Astrocyte (in vitro differentiated cells and primary cell): Measurements from ENCODE around the gene MYO15B. TPM values are rescaled to one million over a fixed set of nuclear protein-coding genes. Genes with fewer than 3 reads are reported as not detected.

Source experiments
- DNase-seq: peaks from one replicate; pipeline ENCODE4 v3.0.0-alpha.2; 2010; ENCODE audit warnings: low read depth
- FAIRE-seq: peaks from 2 replicates; lab custom pipeline; 2011; peaks lifted over from hg19 to GRCh38; lab: Jason Lieb, UNC
- H2AFZ ChIP-seq: 2 replicates; pipeline ENCODE4 v1.6.0; 2012; ENCODE audit warnings: low read depth, low read length, inconsistent platforms
- H3K27ac ChIP-seq: 2 replicates; pipeline ENCODE4 v1.5.1; 2011; ENCODE audit warnings: low read depth, low read length, inconsistent platforms
- H3K27me3 ChIP-seq: 2 replicates; pipeline ENCODE4 v1.6.0; 2011; ENCODE audit warnings: low read length, inconsistent platforms; ENCODE audit not compliant: insufficient read depth
- H3K36me3 ChIP-seq: 2 replicates; pipeline ENCODE4 v1.5.1; 2011; ENCODE audit warnings: low read length, inconsistent platforms; ENCODE audit not compliant: insufficient read depth
- H3K4me1 ChIP-seq: 2 replicates; pipeline ENCODE4 v1.5.1; 2011; ENCODE audit warnings: low read length, inconsistent platforms; ENCODE audit not compliant: insufficient read depth
- H3K4me2 ChIP-seq: 2 replicates; pipeline ENCODE4 v1.6.0; 2012; ENCODE audit warnings: low read length, inconsistent platforms
- H3K4me3 ChIP-seq: 2 replicates; pipeline ENCODE4 v1.5.1; 2011; ENCODE audit warnings: low read depth, mild to moderate bottlenecking, low read length, inconsistent platforms; ENCODE audit not compliant: insufficient read depth
- H3K79me2 ChIP-seq: 2 replicates; pipeline ENCODE4 v1.6.0; 2012; ENCODE audit warnings: mild to moderate bottlenecking, low read length, inconsistent platforms; ENCODE audit not compliant: insufficient read depth
- H3K9ac ChIP-seq: 2 replicates; pipeline ENCODE4 v1.6.0; 2012; ENCODE audit warnings: mild to moderate bottlenecking, low read length, inconsistent platforms
- H3K9me3 ChIP-seq: 2 replicates; pipeline ENCODE4 v1.5.1; 2012; ENCODE audit warnings: low read depth, mild to moderate bottlenecking, low read length, inconsistent platforms; ENCODE audit not compliant: insufficient read depth
- H4K20me1 ChIP-seq: 2 replicates; pipeline ENCODE4 v1.6.0; 2012; ENCODE audit warnings: low read length, inconsistent platforms; ENCODE audit not compliant: insufficient read depth
- H3K27ac Mint-ChIP-seq: one replicate; pipeline ENCODE4 v1.8.0; 2021; ENCODE audit warnings: mild to moderate bottlenecking, mixed read lengths; ENCODE audit not compliant: unreplicated experiment
- H3K27me3 Mint-ChIP-seq: one replicate; pipeline ENCODE4 v1.8.0; 2021; ENCODE audit warnings: low read depth, mixed read lengths; ENCODE audit not compliant: unreplicated experiment
- H3K36me3 Mint-ChIP-seq: one replicate; pipeline ENCODE4 v1.8.0; 2021; ENCODE audit warnings: low read depth, mixed read lengths; ENCODE audit not compliant: unreplicated experiment
- H3K4me1 Mint-ChIP-seq: one replicate; pipeline ENCODE4 v1.8.0; 2021; ENCODE audit warnings: low read depth, mixed read lengths; ENCODE audit not compliant: unreplicated experiment
- H3K4me3 Mint-ChIP-seq: one replicate; pipeline ENCODE4 v1.8.0; 2021; ENCODE audit warnings: mild to moderate bottlenecking, moderate library complexity, mixed read lengths; ENCODE audit not compliant: unreplicated experiment
- H3K9me3 Mint-ChIP-seq: one replicate; pipeline ENCODE4 v1.8.0; 2021; ENCODE audit warnings: mild to moderate bottlenecking, mixed read lengths; ENCODE audit not compliant: unreplicated experiment
- EZH2 ChIP-seq: IDR thresholded peaks from 2 replicates; pipeline ENCODE4 v1.6.1; 2012; ENCODE audit warnings: mild to moderate bottlenecking, low read length, inconsistent platforms; ENCODE audit not compliant: insufficient read depth
- total RNA-seq: library from RNA; stranded (reverse); gene quantifications from 2 replicates; pipeline ENCODE4 v1.2.1, GENCODE V29; 2021
- TF ChIP-seq, protein P1 (sequence below): IDR thresholded peaks from 2 replicates; pipeline ENCODE4 v1.5.1; 2011; ENCODE audit warnings: low read depth, mild to moderate bottlenecking, inconsistent platforms, low read length, moderate library complexity; ENCODE audit not compliant: insufficient read depth

MYO15B gene
- total RNA-seq, 1 donor from 2014 or later: 3.5 TPM

DNA sequence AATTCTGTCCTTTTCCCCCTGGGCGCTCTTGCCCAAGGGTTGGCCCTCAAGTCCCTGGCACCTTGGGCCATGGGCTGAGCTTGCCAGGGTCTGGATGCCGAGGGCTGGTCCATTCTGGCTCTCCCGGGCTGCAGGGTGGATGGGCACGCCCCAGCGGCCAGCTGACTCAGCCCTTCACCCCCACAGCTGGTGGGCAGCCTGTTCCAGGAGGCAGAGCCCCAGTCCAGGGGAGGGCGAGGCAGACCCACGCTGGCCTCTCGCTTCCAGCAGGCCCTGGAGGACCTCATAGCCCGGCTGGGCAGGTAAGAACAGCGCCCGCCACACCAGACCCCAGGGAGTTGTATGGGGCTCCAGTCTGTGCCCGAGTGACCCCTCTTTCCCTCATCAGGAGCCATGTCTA lies 15.0 kb downstream of the MYO15B start:
- no peak overlapping the region for H2AFZ ChIP-seq
- no peak for DNase-seq
- H3K4me1 Mint-ChIP-seq: no peaks in the 10 kb centered on the region

DNA sequence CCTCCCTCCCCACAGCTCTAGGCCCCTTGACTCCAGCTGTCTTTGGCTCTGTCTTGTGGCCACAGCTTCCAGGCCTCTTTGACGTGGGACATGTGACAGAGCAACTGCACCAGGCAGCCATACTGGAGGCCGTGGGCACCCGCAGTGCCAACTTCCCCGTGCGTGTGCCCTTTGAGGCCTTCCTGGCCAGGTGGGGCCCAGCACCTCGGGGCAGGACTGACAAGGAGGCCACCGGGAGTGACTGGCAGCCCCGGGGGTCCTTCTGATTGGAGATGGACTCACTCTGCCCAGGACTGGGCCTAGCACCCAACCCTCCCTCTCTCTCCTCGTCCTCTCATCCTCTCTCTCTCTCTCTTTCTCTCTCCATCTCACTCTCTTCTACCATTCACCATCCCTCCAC lies 15.5 kb downstream of the MYO15B start:
- H3K27ac ChIP-seq: no peak overlapping the region
- DNase-seq: no peak
- H3K36me3 ChIP-seq: no peaks in the 10 kb centered on the region
- H3K4me3 ChIP-seq: no peak overlapping the region
- H3K27me3 ChIP-seq: peaks cover 2% of the 10 kb centered on the region
- no peaks in the 10 kb centered on the region for H3K4me1 Mint-ChIP-seq
- no peaks in the 10 kb centered on the region for H3K9me3 ChIP-seq
- no peak overlapping the region for H3K4me2 ChIP-seq
- H3K36me3 Mint-ChIP-seq: no peaks in the 10 kb centered on the region
- no peak for TF ChIP-seq EZH2
- TF ChIP-seq, protein P1, sequence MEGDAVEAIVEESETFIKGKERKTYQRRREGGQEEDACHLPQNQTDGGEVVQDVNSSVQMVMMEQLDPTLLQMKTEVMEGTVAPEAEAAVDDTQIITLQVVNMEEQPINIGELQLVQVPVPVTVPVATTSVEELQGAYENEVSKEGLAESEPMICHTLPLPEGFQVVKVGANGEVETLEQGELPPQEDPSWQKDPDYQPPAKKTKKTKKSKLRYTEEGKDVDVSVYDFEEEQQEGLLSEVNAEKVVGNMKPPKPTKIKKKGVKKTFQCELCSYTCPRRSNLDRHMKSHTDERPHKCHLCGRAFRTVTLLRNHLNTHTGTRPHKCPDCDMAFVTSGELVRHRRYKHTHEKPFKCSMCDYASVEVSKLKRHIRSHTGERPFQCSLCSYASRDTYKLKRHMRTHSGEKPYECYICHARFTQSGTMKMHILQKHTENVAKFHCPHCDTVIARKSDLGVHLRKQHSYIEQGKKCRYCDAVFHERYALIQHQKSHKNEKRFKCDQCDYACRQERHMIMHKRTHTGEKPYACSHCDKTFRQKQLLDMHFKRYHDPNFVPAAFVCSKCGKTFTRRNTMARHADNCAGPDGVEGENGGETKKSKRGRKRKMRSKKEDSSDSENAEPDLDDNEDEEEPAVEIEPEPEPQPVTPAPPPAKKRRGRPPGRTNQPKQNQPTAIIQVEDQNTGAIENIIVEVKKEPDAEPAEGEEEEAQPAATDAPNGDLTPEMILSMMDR: no peak
- no peak for FAIRE-seq
- no peak overlapping the region for H2AFZ ChIP-seq
- no peak overlapping the region for H3K4me3 Mint-ChIP-seq
- no peak overlapping the region for H3K9ac ChIP-seq
- no peaks in the 10 kb centered on the region for H3K4me1 ChIP-seq
- H3K79me2 ChIP-seq: no peaks in the 10 kb centered on the region
- H3K9me3 Mint-ChIP-seq: no peaks in the 10 kb centered on the region
- peaks cover 5% of the 10 kb centered on the region for H3K27me3 Mint-ChIP-seq
- no peak overlapping the region for H3K27ac Mint-ChIP-seq
- H4K20me1 ChIP-seq: no peaks in the 10 kb centered on the region

More for the DNA sequence above, 15.0 kb downstream of the MYO15B start:
- no peak overlapping the region for H3K27ac Mint-ChIP-seq
- H3K79me2 ChIP-seq: no peaks in the 10 kb centered on the region
- peaks cover 5% of the 10 kb centered on the region for H3K27me3 Mint-ChIP-seq
- H3K4me3 ChIP-seq: no peak overlapping the region
- no peak overlapping the region for H3K4me3 Mint-ChIP-seq
- TF ChIP-seq, protein P1: no peak
- no peak for TF ChIP-seq EZH2
- H3K4me2 ChIP-seq: no peak overlapping the region
- H4K20me1 ChIP-seq: no peaks in the 10 kb centered on the region
- H3K36me3 ChIP-seq: no peaks in the 10 kb centered on the region
- FAIRE-seq: no peak
- H3K27ac ChIP-seq: no peak overlapping the region
- H3K9me3 Mint-ChIP-seq: no peaks in the 10 kb centered on the region
- peaks cover 5% of the 10 kb centered on the region for H3K27me3 ChIP-seq
- no peak overlapping the region for H3K9ac ChIP-seq
- no peaks in the 10 kb centered on the region for H3K9me3 ChIP-seq
- no peaks in the 10 kb centered on the region for H3K4me1 ChIP-seq
- H3K36me3 Mint-ChIP-seq: no peaks in the 10 kb centered on the region

GRCh38 chr17:75604034-75604695 lies 16.6 kb downstream of the MYO15B start:
- DNase-seq (no peak), FAIRE-seq (no peak)
- H3K27me3 Mint-ChIP-seq: peaks cover 5% of the 10 kb centered on the region
- Histone ChIP-seq H3K27me3 (peaks cover 3% of the 10 kb centered on the region), H2AFZ (no peak overlapping the region), H3K79me2 (no peaks in the 10 kb centered on the region), H3K36me3 (no peaks in the 10 kb centered on the region), H3K4me1 (no peaks in the 10 kb centered on the region), H3K27ac (no peak overlapping the region), H3K9ac (no peak overlapping the region), H3K9me3 (no peaks in the 10 kb centered on the region), H3K4me2 (no peak overlapping the region), H3K4me3 (no peak overlapping the region), H4K20me1 (no peaks in the 10 kb centered on the region)
- no peaks in the 10 kb centered on the region for H3K36me3 Mint-ChIP-seq
- TF ChIP-seq, protein P1: no peak
- no peak for TF ChIP-seq EZH2
- no peaks in the 10 kb centered on the region for H3K9me3 Mint-ChIP-seq
- H3K4me1 Mint-ChIP-seq: no peaks in the 10 kb centered on the region
- H3K4me3 Mint-ChIP-seq: no peak overlapping the region
- no peak overlapping the region for H3K27ac Mint-ChIP-seq
